GM13977 (cell line): ENCODE results near the gene MAML3.

Source experiments
- DNase-seq: peaks from one replicate; pipeline ENCODE4 v3.0.0; 2012; ENCODE audit warnings: low spot score
- in situ Hi-C: fragments of 300-500 bp; cut with MboI; formaldehyde crosslinking; loops from one replicate; pipeline ENCODE4 v1.12.0; 2022; ENCODE audit warnings: low sequenced_read_pairs, low pct_unique_long_range_greater_than_20kb, mixed read lengths, inconsistent platforms; ENCODE audit not compliant: unreplicated experiment
- TF ChIP-seq, protein P1 (sequence below): IDR thresholded peaks from 2 replicates; pipeline ENCODE4 v1.5.1; 2012; ENCODE audit warnings: mild to moderate bottlenecking, control low read depth; ENCODE audit not compliant: insufficient read depth; ENCODE audit errors: extremely low read depth, missing control alignments

The MAML3 gene

DNA sequence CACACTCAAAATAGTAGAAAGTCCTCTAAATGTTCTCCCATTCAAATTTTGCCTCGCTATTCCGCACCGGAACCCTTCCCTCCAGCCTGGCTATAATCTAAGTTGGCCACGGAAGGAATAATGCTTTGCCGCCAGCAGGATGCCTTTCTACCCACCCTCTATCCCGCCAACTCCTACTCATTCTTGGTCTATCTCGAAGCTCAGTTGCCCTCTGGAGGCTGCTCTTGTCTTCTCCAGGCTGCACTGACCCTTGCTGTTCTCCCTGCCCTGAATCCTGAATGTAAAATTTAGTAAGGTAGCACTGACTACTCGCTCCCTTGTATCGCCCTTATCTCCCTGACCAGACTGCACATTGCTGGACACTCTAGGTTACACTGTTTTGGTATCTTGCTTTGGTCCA lies 275.9 kb downstream of the MAML3 start:
- no peak for DNase-seq
- in situ Hi-C loops: no loop called here
- TF ChIP-seq, protein P1, sequence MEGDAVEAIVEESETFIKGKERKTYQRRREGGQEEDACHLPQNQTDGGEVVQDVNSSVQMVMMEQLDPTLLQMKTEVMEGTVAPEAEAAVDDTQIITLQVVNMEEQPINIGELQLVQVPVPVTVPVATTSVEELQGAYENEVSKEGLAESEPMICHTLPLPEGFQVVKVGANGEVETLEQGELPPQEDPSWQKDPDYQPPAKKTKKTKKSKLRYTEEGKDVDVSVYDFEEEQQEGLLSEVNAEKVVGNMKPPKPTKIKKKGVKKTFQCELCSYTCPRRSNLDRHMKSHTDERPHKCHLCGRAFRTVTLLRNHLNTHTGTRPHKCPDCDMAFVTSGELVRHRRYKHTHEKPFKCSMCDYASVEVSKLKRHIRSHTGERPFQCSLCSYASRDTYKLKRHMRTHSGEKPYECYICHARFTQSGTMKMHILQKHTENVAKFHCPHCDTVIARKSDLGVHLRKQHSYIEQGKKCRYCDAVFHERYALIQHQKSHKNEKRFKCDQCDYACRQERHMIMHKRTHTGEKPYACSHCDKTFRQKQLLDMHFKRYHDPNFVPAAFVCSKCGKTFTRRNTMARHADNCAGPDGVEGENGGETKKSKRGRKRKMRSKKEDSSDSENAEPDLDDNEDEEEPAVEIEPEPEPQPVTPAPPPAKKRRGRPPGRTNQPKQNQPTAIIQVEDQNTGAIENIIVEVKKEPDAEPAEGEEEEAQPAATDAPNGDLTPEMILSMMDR: no peak

GRCh38 chr4:139876337-139876941 lies 277.5 kb downstream of the MAML3 start:
- TF ChIP-seq, protein P1: no peak
- no peak for DNase-seq
- in situ Hi-C loops: no loop called here

DNA sequence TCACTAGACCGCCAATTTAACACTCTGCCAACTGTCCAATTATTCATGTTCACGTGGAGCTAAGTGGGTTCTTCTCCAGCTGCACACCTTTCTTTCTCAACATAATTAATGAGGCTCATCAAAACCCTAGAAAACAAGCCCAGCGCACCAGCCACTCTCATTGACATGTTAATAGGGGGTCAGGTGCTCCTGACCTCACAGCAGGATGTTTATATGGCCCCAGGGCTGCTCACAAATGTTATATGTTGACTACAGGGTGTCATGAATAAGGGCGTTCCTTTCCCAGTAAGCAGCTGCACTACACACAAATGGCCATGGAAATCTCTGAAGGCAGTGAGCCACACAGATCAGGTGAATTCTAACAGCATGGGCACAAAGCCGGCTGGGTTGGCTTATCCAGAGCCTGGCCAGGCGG lies 278.6 kb downstream of the MAML3 start:
- in situ Hi-C loops: no loop called here
- TF ChIP-seq, protein P1: no peak
- no peak for DNase-seq

- in situ Hi-C loops: no loop called here
- no peak for DNase-seq
- TF ChIP-seq, protein P1: no peak
Measured at GRCh38 chr4:139873111-139873860, 280.7 kb downstream of the MAML3 start.

- DNase-seq: no peak
- in situ Hi-C loops: no loop called here
- TF ChIP-seq, protein P1: no peak
Measured at GRCh38 chr4:139872274-139872673, 281.7 kb downstream of the MAML3 start.

DNA sequence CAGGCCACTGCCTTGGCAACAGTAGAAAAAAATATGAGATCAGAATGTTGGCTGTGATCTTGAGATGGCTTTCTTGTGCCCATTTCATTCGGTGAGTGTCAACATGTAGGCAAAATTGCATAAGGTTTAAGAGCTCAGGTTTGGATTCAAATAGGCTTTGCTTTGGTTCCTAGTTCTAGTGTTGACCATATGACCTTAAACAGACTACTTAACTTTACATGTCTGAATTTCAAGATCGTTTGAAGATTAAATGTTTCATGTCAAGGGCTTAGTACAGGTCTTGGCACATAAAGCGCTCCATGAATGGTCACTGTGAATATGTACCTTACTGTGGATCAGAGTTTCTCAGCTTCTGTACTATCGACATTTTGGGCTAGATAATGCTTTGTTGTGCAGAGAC lies 284.2 kb downstream of the MAML3 start:
- in situ Hi-C loops: no loop called here
- TF ChIP-seq, protein P1: no peak
- DNase-seq: no peak
